HepG2 (cell line): ENCODE results near the gene KLF16. TPM values are rescaled to one million over a fixed set of nuclear protein-coding genes. Genes with fewer than 3 reads are reported as not detected.
A peak's percentile ranks its signal among the peaks of the same experiment; 100 is the strongest.

Source experiments
- BCL6 ChIP-seq: IDR thresholded peaks from 2 replicates; pipeline ENCODE4 v1.6.1; 2016; ENCODE audit warnings: missing genetic modification reagents, missing compliant biosample characterization
- DMTF1 ChIP-seq: sonication (generic); formaldehyde crosslinking; IDR thresholded peaks from 2 replicates; pipeline ENCODE4 v1.4.0; 2020; ENCODE audit warnings: mild to moderate bottlenecking, missing genetic modification reagents
- ETV6 ChIP-seq: sonication (generic); formaldehyde crosslinking; conservative IDR thresholded peaks from 2 replicates; pipeline ENCODE4 v1.4.0; 2020; ENCODE audit warnings: missing genetic modification reagents
- HNF4G ChIP-seq, 2 experiments: sonication (generic) in 1 of 2; formaldehyde crosslinking in 1 of 2; IDR thresholded peaks; 2 replicates each; pipeline versions ENCODE4 v1.4.0 to v1.6.1; 2011 to 2020; ENCODE audit warnings: borderline replicate concordance in 2 of 2, low read depth in 2 of 2, mild to moderate bottlenecking in 2 of 2, low read length in 1 of 2, missing genetic modification reagents in 1 of 2, moderate library complexity in 1 of 2
- MAF1 ChIP-seq: sonication (generic); formaldehyde crosslinking; IDR thresholded peaks from 2 replicates; pipeline ENCODE4 v1.5.0; 2020; ENCODE audit warnings: missing genetic modification reagents, borderline replicate concordance
- NAIF1 ChIP-seq: sonication (generic); formaldehyde crosslinking; IDR thresholded peaks from 2 replicates; pipeline ENCODE4 v1.5.0; 2020; ENCODE audit warnings: mild to moderate bottlenecking, missing genetic modification reagents, borderline replicate concordance
- PBX3 ChIP-seq: sonication (generic); formaldehyde crosslinking; IDR thresholded peaks from 2 replicates; pipeline ENCODE4 v1.8.1; 2023; ENCODE audit warnings: missing genetic modification reagents, inconsistent platforms, borderline replicate concordance
- ZBTB3 ChIP-seq: sonication (generic); formaldehyde crosslinking; IDR thresholded peaks from 2 replicates; pipeline ENCODE4 v1.4.0; 2020; ENCODE audit warnings: low read depth, mild to moderate bottlenecking, moderate library complexity, missing genetic modification reagents, borderline replicate concordance
- ZBTB34 ChIP-seq: sonication (generic); formaldehyde crosslinking; IDR thresholded peaks from 2 replicates; pipeline ENCODE4 v1.8.0; 2022; ENCODE audit warnings: mild to moderate bottlenecking, missing genetic modification reagents
- ZFP82 ChIP-seq: sonication (generic); formaldehyde crosslinking; IDR thresholded peaks from 2 replicates; pipeline ENCODE4 v1.5.1; 2020; ENCODE audit warnings: mild to moderate bottlenecking, missing genetic modification reagents, borderline replicate concordance
- ZNF441 ChIP-seq: sonication (generic); formaldehyde crosslinking; IDR thresholded peaks from 2 replicates; pipeline ENCODE4 v1.7.0; 2021; ENCODE audit warnings: missing genetic modification reagents, borderline replicate concordance
- ZNF460 ChIP-seq: sonication (generic); formaldehyde crosslinking; IDR thresholded peaks from 2 replicates; pipeline ENCODE4 v1.5.1; 2020; ENCODE audit warnings: missing genetic modification reagents, mild to moderate bottlenecking, borderline replicate concordance
- ZNF766 ChIP-seq: sonication (generic); formaldehyde crosslinking; IDR thresholded peaks from 2 replicates; pipeline ENCODE4 v1.5.0; 2020; ENCODE audit warnings: missing genetic modification reagents, borderline replicate concordance
- ZNF768 ChIP-seq: sonication (generic); formaldehyde crosslinking; IDR thresholded peaks from 2 replicates; pipeline ENCODE4 v1.4.0; 2020; ENCODE audit warnings: missing genetic modification reagents
- polyA plus RNA-seq, 8 experiments: library from polyadenylated mRNA; depleted of rRNA in 3 of 8; stranded (reverse) in 7 of 8; unstranded in 1 of 8; fragments of >200 nt; fragmentation: Illumina TruSeq in 4 of 8; extraction: Trizol in 4 of 8; gene quantifications; 2 replicates each; pipeline versions ENCODE4 v1.2.1 to v1.2.3, GENCODE V29; 2011 to 2016; ENCODE audit warnings: low read depth in 4 of 8, missing spikeins in 1 of 8, mixed read lengths in 1 of 8; ENCODE audit not compliant: insufficient read depth in 1 of 8
- total RNA-seq, 5 experiments: library from RNA; depleted of rRNA; stranded (reverse); fragments of >200 nt; fragmentation: Illumina TruSeq; extraction: Trizol; gene quantifications; 2 replicates each; pipeline ENCODE4 v1.2.3, GENCODE V29; 2016; ENCODE audit warnings: low read depth in 1 of 5
- TF ChIP-seq, protein P1 (sequence below): sonication (generic); formaldehyde crosslinking; IDR thresholded peaks from 2 replicates; pipeline ENCODE4 v1.4.0; 2020; ENCODE audit warnings: missing genetic modification reagents
- TF ChIP-seq, protein P2 (sequence below): IDR thresholded peaks from 2 replicates; pipeline ENCODE4 v1.6.1; 2016; ENCODE audit warnings: missing genetic modification reagents, missing compliant biosample characterization
- TF ChIP-seq, protein P3 (sequence below): sonication (generic); formaldehyde crosslinking; IDR thresholded peaks from 2 replicates; pipeline ENCODE4 v1.5.0; 2020; ENCODE audit warnings: mild to moderate bottlenecking, missing genetic modification reagents, moderate library complexity
- TF ChIP-seq, protein P4 (sequence below): sonication (generic); formaldehyde crosslinking; IDR thresholded peaks from 2 replicates; pipeline ENCODE4 v1.8.1; 2023; ENCODE audit warnings: missing genetic modification reagents, mild to moderate bottlenecking, borderline replicate concordance

Gene KLF16
- total and polyA plus RNA-seq, 2 of the 13 experiments (the other 11 are each of a cell fraction or from before 2014, with no cell fraction given): 3.5 to 6.7 TPM

DNA sequence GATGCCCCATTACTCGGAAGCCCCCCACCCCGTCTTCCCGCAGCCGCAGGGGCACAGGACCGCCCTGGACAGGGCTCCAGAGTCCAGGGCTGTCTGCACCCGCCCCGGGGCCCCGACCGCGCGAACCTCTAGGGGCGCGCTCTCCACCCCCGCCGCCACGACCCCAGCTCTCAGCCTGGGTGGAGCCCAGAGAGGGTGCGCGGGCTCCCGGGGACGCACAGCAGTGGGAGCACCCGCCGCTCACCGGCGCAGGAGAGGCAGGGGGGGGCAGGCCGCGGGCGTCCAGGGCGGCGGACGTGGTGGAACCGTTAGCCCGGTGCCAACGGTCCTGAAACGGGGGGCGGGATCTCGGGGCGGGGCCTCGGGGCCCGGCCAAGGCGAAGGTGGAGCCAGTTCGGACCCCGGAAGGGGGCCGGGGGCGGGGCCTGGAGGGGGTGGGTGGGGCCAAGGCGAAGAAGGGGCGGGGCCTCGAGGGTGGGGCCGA lies 51.4 kb downstream of the KLF16 start, which contains the start of gene ATP8B3 (continued):
- TF ChIP-seq, protein P1, sequence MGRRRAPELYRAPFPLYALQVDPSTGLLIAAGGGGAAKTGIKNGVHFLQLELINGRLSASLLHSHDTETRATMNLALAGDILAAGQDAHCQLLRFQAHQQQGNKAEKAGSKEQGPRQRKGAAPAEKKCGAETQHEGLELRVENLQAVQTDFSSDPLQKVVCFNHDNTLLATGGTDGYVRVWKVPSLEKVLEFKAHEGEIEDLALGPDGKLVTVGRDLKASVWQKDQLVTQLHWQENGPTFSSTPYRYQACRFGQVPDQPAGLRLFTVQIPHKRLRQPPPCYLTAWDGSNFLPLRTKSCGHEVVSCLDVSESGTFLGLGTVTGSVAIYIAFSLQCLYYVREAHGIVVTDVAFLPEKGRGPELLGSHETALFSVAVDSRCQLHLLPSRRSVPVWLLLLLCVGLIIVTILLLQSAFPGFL (CRISPR knock-in tag): no peak
- TF ChIP-seq ZNF766 (CRISPR knock-in tag) (no peak), DMTF1 (CRISPR knock-in tag) (no peak), ZFP82 (no peak), PBX3 (no peak), HNF4G (IDR thresholded peaks at IDR 0.05; ENCODE audit: borderline replicate concordance, low read depth, low read length) (no peak), HNF4G (CRISPR knock-in tag; IDR thresholded peaks at IDR 0.05; ENCODE audit: borderline replicate concordance, low read depth) (no peak), ZNF768 (CRISPR knock-in tag) (peak; percentile 100), NAIF1 (CRISPR knock-in tag) (no peak), ZNF441 (CRISPR knock-in tag) (no peak), ZNF460 (CRISPR knock-in tag) (no peak; the same call in none of the 2 replicates), MAF1 (CRISPR knock-in tag) (no peak), ZBTB3 (CRISPR knock-in tag) (no peak), BCL6 (CRISPR knock-in tag) (0 out of 2 replicates have a peak, but pooled peaks have one; percentile 7), ZBTB34 (no peak), ETV6 (CRISPR knock-in tag) (no peak)
- TF ChIP-seq, protein P2, sequence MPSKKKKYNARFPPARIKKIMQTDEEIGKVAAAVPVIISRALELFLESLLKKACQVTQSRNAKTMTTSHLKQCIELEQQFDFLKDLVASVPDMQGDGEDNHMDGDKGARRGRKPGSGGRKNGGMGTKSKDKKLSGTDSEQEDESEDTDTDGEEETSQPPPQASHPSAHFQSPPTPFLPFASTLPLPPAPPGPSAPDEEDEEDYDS (CRISPR knock-in tag): no peak
- TF ChIP-seq, protein P3, sequence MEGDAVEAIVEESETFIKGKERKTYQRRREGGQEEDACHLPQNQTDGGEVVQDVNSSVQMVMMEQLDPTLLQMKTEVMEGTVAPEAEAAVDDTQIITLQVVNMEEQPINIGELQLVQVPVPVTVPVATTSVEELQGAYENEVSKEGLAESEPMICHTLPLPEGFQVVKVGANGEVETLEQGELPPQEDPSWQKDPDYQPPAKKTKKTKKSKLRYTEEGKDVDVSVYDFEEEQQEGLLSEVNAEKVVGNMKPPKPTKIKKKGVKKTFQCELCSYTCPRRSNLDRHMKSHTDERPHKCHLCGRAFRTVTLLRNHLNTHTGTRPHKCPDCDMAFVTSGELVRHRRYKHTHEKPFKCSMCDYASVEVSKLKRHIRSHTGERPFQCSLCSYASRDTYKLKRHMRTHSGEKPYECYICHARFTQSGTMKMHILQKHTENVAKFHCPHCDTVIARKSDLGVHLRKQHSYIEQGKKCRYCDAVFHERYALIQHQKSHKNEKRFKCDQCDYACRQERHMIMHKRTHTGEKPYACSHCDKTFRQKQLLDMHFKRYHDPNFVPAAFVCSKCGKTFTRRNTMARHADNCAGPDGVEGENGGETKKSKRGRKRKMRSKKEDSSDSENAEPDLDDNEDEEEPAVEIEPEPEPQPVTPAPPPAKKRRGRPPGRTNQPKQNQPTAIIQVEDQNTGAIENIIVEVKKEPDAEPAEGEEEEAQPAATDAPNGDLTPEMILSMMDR (CRISPR knock-in tag): peak; percentile 35; the same call in 1 of the 2 replicates
- TF ChIP-seq, protein P4, sequence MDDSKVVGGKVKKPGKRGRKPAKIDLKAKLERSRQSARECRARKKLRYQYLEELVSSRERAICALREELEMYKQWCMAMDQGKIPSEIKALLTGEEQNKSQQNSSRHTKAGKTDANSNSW (CRISPR knock-in tag): no peak
